Right atrium auricular region (tissue), 2 donors: ENCODE results near the gene RBM33. TPM values are rescaled to one million over a fixed set of nuclear protein-coding genes. Genes with fewer than 3 reads are reported as not detected.

Experiments
- DNase-seq: peaks from one replicate; pipeline ENCODE4 v3.0.0-alpha.2; 2019; ENCODE audit warnings: low spot score
- H3K27ac ChIP-seq, 2 donors: fragments of 200-600 bp; sonication (generic); 1 replicate in 1 of 2; 2 replicates in 1 of 2; pipeline ENCODE4 v1.5.1; 2016 to 2019
- H3K27me3 ChIP-seq, 2 donors: fragments of 200-600 bp; sonication (generic); one replicate each; pipeline versions ENCODE4 v1.5.1 to v1.6.0; 2017 to 2019
- H3K36me3 ChIP-seq: fragments of 200-600 bp; sonication (generic); one replicate; pipeline ENCODE4 v1.5.1; 2016
- H3K4me1 ChIP-seq, 2 donors: fragments of 200-600 bp; sonication (generic); one replicate each; pipeline versions ENCODE4 v1.5.1 to v1.6.0; 2017 to 2019
- H3K4me3 ChIP-seq, 2 donors: fragments of 200-600 bp; sonication (generic); 1 replicate in 1 of 2; 2 replicates in 1 of 2; pipeline ENCODE4 v1.5.1; 2017 to 2019; ENCODE audit warnings: mild to moderate bottlenecking in 1 of 2, moderate library complexity in 1 of 2
- H3K9me3 ChIP-seq, 2 donors: fragments of 200-600 bp; sonication (generic); one replicate each; pipeline ENCODE4 v1.5.1; 2019
- CTCF ChIP-seq, 2 donors: fragments of 200-600 bp; sonication (generic); IDR thresholded peaks; one replicate each; pipeline ENCODE4 v1.5.1; 2019; ENCODE audit warnings: antibody characterized with exemption in 2 of 2
- total RNA-seq, 2 donors: library from RNA; depleted of rRNA; stranded (reverse); fragments of >200 nt; gene quantifications; one replicate each; pipeline ENCODE4 v1.1.0, GENCODE V29; 2016

Gene RBM33
- total RNA-seq, 2 donors from 2014 or later = 15.4 to 21.0 TPM

DNA sequence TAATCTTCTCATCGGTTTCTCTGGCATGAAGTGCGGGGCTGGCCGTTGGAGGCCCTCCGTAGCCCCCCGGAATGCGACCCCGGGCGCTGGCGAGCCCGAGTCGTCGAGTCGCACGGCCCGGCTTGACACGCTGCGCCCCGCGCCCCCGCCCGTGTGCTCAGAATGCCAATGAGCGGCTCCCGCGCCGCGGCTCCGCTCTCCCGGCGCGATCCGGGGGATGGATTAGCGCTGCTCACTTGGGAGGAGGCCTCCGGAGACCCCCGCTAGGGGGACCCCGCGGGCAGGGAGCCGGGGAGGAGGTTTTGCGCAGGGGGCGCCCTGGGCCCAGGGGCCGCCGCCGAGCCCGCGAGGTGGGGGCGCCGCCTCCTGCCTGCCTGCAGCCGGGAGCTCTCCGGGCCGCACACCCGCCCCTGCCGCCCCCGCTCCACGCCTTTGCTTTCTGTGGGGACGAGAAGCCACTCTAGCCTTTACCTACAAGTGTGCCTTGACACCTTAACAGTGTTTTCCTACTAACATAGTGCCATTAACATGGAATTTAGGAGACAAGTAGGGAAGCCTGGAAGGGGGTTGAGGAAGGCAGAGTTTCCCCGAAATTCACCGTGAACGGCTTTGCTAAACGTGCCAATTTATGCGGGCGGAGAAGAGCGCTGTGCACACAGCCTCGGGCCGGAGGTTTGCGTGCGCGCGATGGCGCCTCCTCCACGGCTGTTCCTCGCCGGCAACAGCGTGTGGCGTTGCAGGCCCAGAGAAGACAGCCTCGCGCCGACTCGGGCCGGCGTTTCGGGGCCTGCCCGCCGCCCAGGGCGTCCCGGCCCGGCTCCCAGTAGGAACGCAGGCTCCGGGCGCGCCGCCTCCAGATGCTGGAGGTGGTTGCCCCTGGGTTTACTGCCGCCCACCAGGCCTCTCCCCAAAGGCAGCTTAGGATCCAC, 160.7 kb downstream of the RBM33 start:
- peak overlapping the region; percentile 4 to 42 for H3K4me3 ChIP-seq
- DNase-seq = no peak
- no peak overlapping the region for H3K27ac ChIP-seq
- no peaks in the 10 kb centered on the region for H3K36me3 ChIP-seq
- H3K4me1 ChIP-seq = peaks cover 0 to 64% of the 10 kb centered on the region in 2 donors
- H3K9me3 ChIP-seq = no peaks in the 10 kb centered on the region
- peak; percentile 13 to 48 for TF ChIP-seq CTCF (IDR thresholded peaks at IDR 0.05)
- peaks cover 18 to 47% of the 10 kb centered on the region in 2 donors for H3K27me3 ChIP-seq

GRCh38 chr7:155805826-155806095, 161.3 kb downstream of the RBM33 start:
- no peak for DNase-seq
- Histone ChIP-seq H3K36me3 (no peaks in the 10 kb centered on the region), H3K27me3 (peaks cover 22 to 53% of the 10 kb centered on the region in 2 donors), H3K27ac (no peak overlapping the region), H3K4me1 (peaks cover 0 to 69% of the 10 kb centered on the region in 2 donors), H3K4me3 (peak overlapping the region; percentile 4 to 42), H3K9me3 (no peaks in the 10 kb centered on the region)
- no peak for TF ChIP-seq CTCF (IDR thresholded peaks at IDR 0.05)

DNA sequence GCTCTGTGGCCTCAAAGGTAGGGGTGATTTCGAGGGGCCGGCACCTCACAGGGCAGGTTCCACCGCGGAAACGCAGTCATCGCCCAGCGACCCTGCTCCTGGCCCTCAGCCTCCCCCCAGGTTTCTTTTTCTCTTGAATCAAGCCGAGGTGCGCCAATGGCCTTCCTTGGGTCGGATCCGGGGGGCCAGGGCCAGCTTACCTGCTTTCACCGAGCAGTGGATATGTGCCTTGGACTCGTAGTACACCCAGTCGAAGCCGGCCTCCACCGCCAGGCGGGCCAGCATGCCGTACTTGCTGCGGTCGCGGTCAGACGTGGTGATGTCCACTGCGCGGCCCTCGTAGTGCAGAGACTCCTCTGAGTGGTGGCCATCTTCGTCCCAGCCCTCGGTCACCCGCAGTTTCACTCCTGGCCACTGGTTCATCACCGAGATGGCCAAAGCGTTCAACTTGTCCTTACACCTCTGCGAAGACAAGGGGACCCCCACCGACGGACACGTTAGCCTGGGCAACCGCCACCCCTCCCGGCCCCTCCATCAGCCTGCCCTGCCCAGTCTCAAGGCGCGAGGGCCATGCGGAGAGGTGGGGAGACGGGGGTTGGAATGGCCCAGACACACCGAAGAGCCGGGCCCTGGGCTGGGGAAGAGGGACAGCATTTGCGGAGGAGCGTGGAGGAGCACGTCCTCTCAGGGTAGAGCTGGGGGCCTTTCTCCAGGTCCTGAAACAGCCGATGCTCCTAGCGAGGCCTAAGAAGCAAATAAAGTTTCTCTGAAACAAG, 161.8 kb downstream of the RBM33 start:
- Histone ChIP-seq H3K9me3 (no peaks in the 10 kb centered on the region), H3K4me3 (peak overlapping the region in 1 of 2 donors; percentile 42), H3K27ac (no peak overlapping the region), H3K4me1 (peaks cover 0 to 69% of the 10 kb centered on the region in 2 donors), H3K36me3 (no peaks in the 10 kb centered on the region), H3K27me3 (peaks cover 22 to 56% of the 10 kb centered on the region in 2 donors)
- no peak for DNase-seq
- TF ChIP-seq CTCF (IDR thresholded peaks at IDR 0.05) = no peak

- DNase-seq = no peak
- Histone ChIP-seq H3K36me3 (no peaks in the 10 kb centered on the region), H3K4me3 (no peak overlapping the region), H3K9me3 (no peaks in the 10 kb centered on the region), H3K27me3 (peaks cover 19 to 60% of the 10 kb centered on the region in 2 donors), H3K4me1 (peaks cover 0 to 73% of the 10 kb centered on the region in 2 donors), H3K27ac (no peak overlapping the region)
- TF ChIP-seq CTCF (IDR thresholded peaks at IDR 0.05) = no peak
Observed at GRCh38 chr7:155807065-155807671, 162.7 kb downstream of the RBM33 start.

DNA sequence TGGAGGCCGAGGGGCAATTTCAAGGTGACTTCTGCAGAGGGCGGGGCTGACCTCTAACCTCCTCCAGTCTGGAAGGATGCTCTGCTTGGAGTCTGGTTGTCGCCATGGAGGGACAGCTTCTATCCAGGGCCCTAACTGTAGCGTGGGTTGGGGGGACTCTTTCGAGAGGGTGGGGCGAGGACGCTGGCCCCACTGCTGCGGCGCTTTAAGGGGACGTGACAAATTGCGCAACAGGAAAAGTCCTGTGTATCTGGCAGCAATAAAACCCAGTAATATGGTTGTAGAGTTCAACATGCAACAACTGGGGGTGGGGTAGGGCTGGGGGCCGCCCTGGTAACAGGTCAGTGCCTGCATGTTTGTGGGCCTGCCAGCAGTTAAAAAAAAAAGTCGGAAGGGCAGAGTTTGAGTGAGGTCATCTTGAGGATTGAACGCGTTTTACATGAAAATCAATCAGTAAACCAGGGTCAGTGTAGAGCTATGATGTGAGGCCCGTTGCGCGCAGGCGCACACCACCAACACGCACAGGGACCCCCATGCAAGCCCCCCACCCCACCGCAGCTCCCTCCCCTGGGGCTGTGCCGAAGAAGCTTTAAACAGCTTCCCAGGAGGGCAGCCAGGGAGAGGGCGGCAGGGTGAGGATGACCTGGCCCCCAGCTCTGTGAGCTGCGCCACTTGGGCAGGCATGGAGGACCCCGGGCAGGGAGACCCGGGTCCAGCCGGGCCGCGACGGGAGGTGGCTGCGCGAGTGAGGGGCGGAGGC, 163.5 kb downstream of the RBM33 start:
- H3K36me3 ChIP-seq = no peaks in the 10 kb centered on the region
- H3K27me3 ChIP-seq = peaks cover 15 to 60% of the 10 kb centered on the region in 2 donors
- H3K27ac ChIP-seq = no peak overlapping the region
- peaks cover 0 to 71% of the 10 kb centered on the region in 2 donors for H3K4me1 ChIP-seq
- no peak for TF ChIP-seq CTCF (IDR thresholded peaks at IDR 0.05)
- DNase-seq = no peak
- H3K9me3 ChIP-seq = no peaks in the 10 kb centered on the region
- H3K4me3 ChIP-seq = peak overlapping the region in 1 of 2 donors; percentile 27
